HG02981 (cell line): Measurements from ENCODE around the gene RAB4B.
"Not testable (repeated sequence)": the region's sequence is repeated elsewhere in the genome, so short reads cannot be mapped to it uniquely, and the experiment has no call there.

ENCODE experiments used
- ATAC-seq: cut with Tn5 transposase; IDR thresholded peaks from one replicate; pipeline ENCODE4 v1.9.1; 2021; ENCODE audit warnings: mild to moderate bottlenecking, moderate library complexity; ENCODE audit not compliant: unreplicated experiment

The RAB4B gene

DNA sequence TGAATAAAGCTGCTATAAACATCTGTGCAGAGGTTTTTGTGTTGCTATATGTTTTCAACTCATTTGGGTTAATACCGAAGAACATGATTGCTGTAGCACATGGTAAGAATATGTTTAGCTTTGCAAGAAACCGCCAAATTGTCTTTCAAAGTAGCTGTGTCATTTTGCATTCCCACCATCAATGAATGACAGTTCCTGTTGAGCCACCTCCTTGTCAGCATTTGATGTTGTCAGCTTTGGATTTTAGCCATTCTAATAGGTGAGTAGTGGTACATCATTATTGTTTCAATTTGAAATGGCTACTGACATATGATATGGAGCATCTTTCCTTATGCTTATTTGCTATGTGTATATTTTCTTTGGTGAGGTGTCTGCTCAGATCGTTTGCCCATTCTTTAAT, 64.0 kb downstream of the RAB4B start:
- not testable (repeated sequence) for ATAC-seq

GRCh38 chr19:40842997-40843652, 65.1 kb downstream of the RAB4B start:
- not testable (repeated sequence) for ATAC-seq

GRCh38 chr19:40843653-40844052, 65.6 kb downstream of the RAB4B start:
- ATAC-seq, result not testable (repeated sequence)
